HG02642 (cell line): ENCODE measurements around the gene PCNP.
A peak's percentile ranks its signal among the peaks of the same experiment; 100 is the strongest.
"Not testable (repeated sequence)": the region's sequence is repeated elsewhere in the genome, so short reads cannot be mapped to it uniquely, and the experiment has no call there.

Source experiments
- ATAC-seq: cut with Tn5 transposase; IDR thresholded peaks from one replicate; pipeline ENCODE4 v1.9.1; 2021; ENCODE audit warnings: mild to moderate bottlenecking; ENCODE audit not compliant: unreplicated experiment, poor library complexity

PCNP gene

DNA sequence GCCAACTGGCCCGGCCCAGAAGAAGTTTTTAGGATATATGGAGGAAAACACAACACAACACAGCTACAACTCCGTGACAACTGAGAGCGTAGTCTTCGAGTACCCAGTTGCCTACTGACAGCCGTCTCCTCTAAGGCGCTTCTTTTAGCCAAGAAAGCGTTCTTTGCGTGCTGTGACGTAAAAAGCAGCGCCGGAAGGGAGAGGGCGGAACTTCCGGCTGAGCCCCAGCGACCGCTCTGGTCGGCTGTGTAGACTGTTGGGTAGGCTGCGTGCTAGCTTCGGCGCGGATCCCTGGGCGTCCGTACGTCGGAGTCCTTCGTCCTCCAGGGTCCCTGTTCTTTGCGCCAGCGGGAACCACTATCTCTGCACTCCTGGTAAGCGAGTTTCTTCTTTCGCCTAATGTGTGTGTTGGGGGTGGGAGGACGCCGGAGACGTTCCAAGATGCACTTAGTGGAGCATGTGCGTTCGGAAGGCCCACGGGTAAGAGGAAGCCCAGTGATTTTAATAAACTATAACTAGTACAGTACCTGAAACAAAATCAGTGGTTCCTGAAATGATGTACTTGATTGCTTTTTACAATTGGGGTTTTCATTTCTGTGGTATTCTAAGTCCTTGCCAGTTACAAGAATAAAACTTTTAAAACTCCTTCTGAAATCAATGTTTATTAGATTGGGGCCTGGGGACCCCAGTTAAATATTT lies 12.2 kb upstream of the PCNP start, which contains the start of gene TRMT10C:
Gene TRMT10C (plus strand): TSS at position 239 of the 699 bp plus-strand sequence. CDS start 2,914 bp downstream, outside the sequence.
- ATAC-seq, result peak; percentile 100

DNA sequence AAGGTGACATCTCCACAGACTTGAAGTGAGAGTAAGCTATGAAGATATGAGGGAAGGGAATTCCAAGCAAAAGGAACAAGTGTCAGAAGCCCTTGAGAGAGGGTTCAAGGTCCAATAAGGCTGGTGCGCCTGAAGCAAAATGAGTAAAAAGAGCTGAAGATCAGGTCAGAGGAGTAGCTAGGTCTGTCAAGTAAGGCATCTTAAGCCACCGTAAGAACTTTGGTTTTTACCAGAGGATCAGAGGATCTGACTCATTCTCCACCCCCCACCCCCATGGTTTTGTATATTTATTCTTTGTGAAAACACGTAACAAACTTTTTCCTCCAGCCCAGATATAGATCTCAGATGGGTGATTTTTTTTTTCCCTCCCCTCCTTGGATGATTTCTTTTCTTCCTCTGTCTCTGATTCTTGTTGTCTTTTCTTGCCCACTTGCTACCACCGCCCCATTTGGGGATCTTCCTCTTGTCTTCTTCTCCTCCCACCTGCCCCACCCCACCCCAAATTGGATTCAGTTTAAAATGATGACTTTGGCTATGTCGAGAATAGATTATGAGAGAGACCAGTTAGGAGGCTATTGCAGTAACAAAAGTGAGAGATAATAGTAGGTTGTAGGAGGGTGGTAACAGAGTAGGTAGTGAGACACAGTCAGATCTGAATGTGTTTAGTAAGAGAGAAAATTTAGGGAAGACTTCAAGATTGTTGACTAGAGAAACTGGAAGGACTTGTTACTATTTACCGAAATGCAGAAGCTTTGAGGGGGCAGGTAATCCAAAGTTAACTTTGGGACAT lies 6.3 kb upstream of the PCNP start:
- ATAC-seq, result no peak

DNA sequence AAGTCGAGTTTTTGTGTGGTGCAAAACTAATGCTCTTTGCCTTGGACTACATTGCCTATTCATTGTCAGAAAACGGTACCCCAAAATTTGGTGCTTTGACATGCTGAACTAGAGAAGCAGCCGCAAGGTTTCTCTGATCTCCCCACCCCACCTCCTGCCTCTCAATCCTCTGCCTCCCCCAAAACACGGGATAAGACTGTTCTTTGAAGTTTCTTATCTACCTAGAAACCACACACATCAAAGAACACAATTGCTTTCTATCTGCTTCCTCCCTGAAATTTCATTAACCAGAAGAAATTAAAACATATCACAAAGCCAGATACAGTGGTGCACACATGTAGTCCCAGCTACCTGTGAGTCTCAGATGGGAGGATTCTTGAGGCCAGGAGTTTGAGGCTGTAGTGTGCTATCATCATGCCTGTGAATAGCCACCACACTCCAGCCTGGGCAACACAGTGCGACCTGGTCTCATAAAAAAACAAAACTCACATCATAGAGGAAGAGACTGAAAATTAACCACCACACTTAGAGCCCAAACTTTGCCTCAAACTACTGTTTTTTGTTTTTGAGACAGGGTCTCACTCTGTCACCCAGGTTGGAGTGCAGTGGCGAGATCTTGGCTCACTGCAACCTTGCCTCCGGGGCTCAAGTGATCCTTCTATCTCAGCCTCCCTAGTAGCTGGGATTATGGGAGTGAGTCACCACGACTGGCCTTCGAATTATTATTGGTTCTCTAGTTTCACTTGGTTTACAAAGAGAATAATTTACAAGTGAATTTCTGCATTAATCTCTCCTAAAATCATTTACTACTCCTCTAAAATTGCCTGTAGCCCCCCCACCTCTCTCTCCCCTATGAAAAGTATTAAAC lies 2.7 kb upstream of the PCNP start:
- no peak for ATAC-seq

DNA sequence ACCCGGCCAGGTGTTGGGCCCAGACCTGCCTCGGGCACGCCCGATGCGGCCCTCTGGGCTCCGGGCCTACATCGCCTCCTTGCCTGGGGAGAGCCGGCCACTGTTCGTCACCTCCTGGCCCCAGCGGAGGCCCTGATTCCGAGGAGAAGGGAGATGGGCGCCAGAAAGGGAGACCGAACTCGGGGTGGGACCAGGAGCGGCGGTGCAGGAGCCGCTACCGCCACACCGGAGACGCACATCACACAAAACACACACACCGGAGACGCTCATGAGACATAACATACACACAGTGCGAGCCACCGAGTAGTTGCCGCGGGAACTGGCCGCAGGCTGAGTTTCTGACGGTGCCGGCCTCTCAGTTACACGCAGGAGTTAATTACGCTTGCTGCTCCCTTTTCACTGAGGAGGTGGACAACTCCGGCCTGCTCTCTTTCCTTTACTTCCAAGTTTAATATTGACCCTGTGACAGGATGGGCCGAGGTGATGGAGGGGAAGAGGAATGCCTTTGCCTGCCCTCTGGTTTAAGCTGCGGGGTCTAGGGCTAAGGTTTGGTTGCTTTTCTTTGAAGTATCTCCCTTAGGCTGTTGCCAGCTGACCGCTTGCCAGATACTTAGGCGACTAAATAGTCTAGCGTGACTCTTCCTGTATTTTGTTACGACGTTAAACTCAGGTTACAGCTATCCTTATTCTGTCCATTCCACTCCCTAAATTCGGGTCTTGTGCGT lies 570 bp downstream of the PCNP start:
- peak; percentile 52 for ATAC-seq

DNA sequence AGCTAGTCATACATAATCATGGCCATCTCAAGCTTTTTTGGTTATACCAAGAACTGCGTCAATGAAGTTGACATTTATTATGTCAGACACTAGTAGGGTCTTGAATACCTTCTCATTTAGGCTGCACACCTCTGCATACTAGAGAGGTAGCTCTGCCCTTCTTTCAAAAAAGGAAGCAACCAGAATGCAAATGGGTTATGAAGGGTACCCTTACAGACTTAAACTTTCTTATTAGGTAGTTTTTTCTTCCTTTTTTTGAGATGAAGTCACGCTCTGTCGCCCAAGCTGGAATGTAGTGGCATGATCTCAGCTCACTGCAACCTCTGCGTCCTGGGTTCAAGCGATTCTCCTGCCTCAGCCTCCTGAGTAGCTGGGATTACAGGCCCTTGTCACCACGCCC lies 3.3 kb downstream of the PCNP start:
- ATAC-seq, result no peak

DNA sequence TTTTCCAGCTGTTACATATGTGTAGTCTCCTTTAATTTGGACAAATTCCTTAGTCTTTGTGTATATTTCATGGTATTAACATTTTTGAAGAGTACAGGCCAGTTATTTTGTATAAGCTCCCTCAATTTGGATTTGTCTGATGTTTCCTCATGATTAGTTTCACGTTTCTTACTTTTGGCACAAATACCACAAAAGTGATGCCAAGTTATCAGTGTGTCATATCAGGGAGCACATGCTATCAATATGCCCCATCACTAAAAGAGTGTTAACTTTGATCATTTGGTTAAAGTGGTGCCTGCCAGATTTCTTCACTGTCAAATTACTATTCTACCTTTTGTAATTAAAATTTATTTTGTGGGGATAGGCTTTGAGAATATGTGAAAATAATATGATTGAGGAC lies 14.6 kb downstream of the PCNP start:
- no peak for ATAC-seq

DNA sequence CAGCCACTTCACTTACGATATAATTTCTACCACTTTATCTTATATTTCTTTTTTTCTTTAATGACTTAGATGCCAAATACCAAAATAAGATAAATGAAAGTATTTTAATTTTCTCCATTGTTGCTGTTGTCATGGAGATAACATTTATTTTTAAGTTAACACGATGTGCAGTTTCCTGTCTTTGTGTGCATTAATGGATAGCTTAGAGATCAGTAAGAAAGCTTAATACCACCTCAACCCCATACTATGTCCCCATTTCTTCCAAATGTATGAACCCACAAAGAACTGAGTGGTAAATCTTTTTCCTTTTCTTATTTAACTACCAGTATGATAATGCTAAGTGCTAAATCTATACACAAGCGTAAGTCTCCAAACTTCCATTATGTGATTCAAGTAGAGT lies 17.1 kb downstream of the PCNP start:
- no peak for ATAC-seq

DNA sequence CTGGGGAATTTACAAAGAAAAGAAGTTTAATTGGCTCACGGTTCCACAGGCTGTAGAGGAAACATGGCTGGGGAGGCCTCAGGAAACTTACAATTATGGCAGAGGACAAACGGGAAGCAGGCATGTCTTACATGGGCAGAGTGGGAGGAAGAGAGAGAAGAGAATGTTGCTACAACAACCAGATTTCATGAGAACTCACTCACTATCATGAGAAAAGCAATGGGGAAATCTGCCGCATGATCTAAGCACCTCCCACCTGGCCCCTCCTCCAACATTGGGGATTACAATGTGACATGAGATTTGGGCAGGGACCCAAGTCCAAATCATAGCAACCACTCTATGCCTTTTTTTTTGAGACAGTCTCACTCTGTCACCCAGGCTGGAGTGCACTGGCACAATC lies 28.8 kb downstream of the PCNP start:
- no peak for ATAC-seq

DNA sequence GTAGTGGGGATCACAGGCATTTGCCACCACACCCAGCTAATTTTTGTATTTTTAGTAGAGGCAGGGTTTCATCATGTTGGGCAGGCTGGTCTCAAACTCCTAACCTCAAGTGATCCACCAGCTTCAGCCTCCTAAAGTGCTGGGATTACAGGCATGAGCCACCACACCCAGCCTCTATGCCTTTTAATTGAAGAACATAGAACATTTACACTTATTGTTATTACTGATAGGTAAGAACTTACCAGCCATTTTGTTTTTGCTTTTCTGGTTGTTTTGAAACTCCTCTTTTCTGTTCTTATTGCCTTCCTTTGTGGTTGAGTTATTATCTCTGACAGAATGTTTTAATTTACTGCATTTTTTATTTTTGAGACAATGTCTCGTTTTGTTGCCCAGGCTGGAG lies 29.2 kb downstream of the PCNP start:
- ATAC-seq, result no peak

DNA sequence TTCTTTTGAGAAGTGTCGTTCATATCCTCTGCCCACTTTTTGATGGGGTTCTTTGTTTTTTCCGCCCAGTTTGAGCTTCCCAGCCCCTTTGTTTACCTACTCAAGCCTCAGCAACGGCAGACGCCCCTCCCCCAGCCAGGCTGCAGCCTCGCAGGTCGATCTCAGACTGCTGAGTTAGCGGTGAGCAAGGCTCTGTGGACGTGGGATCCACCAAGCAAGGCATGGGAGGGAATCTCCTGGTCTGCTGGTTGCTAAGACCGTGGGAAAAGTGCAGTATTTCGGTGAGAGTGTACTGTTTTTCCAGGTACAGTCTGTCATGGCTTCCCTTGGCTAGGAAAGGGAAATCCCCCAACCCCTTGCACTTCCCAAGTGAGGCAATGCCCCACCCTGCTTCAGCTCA lies 31.4 kb downstream of the PCNP start:
- ATAC-seq, result not testable (repeated sequence)

DNA sequence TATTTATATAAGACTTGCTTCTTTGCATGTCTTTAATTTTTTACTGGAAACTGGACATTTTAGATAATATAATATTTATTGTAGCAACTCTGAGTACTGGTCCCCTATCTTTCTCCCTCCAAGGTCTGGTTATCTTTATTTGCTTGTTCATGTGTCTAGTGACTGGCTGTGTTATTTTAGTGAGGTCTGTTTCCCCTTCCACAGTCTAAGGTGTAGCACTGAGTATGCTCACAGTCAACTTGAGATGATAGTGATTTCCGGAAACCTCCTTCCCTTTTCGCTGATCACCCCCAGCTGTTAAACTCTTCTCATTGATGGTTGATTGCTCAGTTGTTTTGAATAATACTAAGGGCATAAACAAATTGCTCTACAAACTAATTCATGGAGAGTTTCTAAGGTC lies 37.0 kb downstream of the PCNP start:
- ATAC-seq, result no peak

DNA sequence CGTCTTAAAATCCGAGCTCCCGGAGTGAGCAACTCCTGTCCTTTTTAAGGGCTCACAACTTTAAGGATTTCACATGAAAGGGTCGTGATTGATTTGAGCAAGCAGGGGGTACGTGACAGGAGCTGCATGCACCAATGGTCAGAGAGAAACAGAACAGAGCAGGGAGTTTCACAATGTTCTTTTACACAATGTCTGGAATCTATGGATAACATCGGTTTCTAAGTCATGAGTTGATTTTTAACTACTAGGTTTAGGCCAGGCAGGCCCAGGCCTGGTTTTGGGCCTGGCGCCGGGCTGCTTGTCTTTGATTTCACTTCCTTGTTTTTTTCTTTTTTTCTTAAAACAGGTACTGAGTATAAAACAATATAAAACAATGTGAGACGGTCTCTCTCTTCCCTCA lies 39.0 kb downstream of the PCNP start:
- ATAC-seq, result not testable (repeated sequence)

DNA sequence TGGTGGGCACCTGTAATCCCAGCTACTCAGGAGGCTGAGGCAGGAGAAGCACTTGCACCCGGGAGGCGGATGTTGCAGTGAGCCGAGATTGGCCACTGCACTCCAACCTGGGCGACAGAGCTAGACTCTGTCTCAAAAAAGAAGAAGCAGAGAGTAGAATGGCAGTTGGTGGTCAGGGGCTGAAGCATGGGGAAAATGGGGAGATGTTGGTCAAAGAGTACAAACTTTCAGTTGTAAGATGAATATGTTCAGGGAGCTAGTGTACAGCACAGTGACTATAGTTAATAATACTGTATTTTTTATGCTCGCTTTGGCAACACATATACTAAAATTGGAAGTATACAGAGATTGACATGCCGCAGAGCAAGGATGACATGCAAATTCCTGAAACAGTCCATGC lies 41.5 kb downstream of the PCNP start:
- ATAC-seq, result no peak

DNA sequence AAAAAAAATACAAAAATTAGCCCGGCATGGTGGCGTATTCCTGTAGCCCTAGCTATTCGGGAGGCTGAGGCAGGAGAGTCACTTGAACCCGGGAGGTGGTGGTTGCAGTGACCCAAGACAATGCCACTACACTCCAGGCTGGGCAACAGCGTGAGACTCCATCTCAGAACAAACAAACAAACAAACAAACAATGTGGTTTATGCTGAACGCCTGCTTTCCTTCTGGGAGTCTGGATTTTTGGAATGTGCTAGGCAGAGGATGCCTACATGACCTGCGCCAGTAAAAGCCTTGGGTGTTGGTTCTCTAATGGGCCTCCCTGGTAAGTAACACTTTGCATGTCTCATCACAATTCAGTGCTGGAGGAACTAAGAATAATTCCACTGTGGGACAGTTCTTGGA lies 43.5 kb downstream of the PCNP start:
- ATAC-seq, result no peak

DNA sequence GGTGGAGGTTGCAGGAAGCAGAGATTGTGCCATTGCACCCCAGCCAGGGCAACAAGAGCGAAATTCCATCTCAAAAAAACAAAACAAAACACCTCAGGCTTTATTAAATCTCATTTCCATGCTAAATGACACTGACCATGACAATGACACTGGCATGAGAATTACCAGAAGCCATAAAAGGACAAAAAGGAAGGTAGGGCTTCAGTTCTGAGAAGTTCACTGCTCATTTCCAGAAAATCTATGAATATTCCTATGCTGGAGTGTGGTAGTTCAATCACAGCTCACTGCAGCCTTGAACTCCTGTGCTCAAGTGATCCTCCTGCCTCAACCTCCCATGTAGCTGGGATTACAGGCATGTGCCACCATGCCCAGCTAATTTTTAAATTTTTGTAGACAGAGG lies 44.7 kb downstream of the PCNP start:
- ATAC-seq, result no peak

DNA sequence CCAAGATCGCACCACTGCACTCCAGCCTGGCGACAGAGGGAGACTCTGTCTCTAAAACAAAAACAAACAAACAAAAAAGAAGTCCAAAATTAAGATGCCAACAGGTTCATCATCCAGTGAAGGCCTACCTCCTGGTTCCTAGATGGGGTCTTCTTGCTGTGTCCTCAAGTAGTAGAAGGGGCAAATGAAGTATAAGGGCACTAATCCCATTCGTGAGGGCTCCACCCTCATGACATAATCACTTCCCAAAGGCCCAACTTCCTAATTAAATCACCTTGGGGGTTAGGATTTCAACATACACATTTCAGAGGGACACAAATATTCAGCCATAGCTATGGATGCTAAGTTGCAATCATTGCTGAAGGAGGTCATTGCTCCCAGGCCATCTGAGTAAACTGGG lies 45.8 kb downstream of the PCNP start:
- no peak for ATAC-seq

DNA sequence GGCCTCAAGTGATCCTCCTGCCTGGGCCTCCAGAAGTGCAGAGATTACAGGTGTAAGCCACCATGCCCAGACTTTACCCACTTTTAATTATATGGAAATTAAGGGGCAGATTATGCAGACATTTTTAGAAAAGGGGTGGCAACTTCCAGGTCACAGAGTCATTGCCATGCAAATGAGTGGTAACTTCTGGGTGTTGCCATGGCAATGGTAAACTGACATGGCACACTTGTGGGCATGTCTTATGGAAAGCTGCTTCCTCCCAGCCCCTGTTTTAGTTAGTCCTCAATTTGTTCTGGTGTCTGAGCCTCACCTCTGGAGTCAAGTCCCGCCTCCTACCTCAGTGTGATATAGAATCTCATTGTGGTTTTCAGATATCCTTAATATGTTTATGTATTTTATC lies 49.7 kb downstream of the PCNP start:
- ATAC-seq, result no peak

DNA sequence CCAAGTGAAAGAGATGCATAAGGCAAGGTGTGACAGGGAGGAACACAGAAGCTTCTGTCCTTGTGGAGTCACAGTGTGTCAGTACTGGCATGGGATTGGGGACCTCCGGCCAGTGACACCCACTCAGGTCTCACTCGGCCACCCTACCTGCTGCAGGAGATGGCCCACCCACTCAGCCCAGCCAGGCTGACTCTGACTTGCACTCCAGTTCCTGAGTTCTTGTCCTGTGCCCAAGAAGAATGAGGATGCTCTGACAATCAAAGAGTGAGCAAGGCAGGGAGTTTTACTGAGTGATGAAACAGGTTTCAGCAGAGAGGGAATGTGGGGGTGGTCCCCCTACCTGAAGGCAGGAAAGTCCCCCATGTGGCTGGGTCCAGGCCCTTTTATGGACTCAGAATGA lies 50.9 kb downstream of the PCNP start:
- ATAC-seq, result no peak

DNA sequence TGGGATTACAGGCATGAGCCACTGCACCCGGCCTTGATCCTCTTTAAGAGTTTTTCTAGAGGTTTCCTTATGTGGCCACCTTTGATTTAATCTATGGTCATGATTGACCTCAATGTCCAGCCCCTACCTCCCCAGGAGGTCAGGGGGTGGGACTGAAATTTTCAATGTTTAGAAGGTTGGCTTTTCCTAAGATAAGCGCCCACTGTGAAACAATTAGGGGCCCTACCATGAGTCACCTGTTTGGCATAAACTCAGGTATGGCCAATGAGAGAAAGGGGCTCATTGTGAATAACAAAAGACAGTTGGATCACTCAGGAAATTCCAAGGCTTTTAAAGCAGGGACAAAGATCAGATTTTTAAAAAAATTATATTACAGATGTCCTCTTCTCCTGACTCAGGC lies 51.9 kb downstream of the PCNP start:
- no peak for ATAC-seq

DNA sequence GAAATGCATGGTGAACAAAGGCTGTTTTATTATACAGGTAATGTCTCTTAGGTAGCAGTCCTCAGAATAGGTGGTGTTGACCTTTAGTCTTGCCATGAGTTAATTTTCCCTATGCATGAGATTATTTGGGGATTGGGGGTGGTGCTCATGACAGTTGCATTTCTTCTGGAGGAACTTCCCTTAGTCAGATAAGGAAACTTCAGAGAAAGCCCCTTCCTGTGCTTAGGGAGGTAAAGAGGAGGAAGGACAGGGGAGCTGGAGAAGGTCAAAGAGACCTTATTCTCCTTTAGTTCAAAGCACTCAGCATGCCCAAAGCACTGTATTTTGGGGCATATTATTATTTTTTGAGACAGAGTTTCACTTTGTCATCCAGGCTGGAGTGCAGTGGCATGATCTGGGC lies 55.2 kb downstream of the PCNP start:
- no peak for ATAC-seq
